Left lobe of liver (tissue), 2 donors: Measurements from ENCODE around the gene ZBTB47. TPM values are rescaled to one million over a fixed set of nuclear protein-coding genes. Genes with fewer than 3 reads are reported as not detected.

Experiments
- ATAC-seq: fragments of 200-7000 bp; cut with Tn5 transposase; one replicate; pipeline ENCODE4 v1.9.1; 2020; ENCODE audit warnings: mild to moderate bottlenecking, moderate library complexity
- DNase-seq: peaks from one replicate; pipeline ENCODE4 v3.0.0-alpha.2; 2020; ENCODE audit warnings: low spot score
- total RNA-seq: library from RNA; stranded (reverse); gene quantifications from one replicate; pipeline ENCODE4 v1.2.1, GENCODE V29; 2021
- donor health status: DM: no; HTN: no; CAD: no; lungs with moderate emphysema.
- donor health status: DM: no; HTN: yes; CAD: no.

ZBTB47 gene
- total RNA-seq, 1 donor from 2014 or later = 5.0 TPM

DNA sequence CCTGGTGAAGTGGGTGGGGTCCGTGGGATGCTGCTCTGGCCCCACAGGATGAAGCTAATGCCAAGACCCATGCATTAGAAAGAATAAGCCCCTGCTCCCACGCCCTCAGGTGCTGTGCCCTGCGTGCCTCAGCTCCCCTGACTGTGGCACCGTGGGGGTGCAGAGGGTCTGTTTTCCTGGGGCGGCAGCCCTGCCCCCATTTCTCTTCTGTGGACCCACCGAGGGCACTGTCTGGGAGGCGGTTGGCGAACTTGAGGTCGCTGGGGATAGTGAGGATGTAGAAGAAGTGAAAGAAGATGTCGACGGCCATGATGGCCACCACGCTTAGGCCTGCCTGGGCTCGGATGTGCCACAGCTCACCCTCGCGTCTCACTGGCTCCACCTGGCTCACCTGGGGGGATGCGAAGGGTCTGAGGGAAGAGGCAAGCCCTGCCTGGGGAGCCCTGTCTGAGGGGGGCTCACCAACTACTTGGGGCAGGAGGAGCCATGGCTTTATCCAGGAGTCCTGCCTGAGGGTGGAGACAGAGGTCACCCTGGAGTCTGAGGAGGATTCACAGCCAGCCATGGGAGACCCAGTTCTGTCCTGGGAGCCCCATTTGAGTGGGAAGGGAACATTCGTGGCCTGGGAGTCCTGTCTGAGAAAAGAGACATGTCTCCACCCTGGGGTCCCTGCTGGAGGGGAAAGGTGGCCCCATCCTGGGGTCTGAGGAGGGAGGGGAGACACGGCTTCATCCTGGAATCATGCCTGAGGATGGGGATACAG is 44.0 kb downstream of the ZBTB47 start:
- DNase-seq (peak; percentile 24), ATAC-seq (no peak)

DNA sequence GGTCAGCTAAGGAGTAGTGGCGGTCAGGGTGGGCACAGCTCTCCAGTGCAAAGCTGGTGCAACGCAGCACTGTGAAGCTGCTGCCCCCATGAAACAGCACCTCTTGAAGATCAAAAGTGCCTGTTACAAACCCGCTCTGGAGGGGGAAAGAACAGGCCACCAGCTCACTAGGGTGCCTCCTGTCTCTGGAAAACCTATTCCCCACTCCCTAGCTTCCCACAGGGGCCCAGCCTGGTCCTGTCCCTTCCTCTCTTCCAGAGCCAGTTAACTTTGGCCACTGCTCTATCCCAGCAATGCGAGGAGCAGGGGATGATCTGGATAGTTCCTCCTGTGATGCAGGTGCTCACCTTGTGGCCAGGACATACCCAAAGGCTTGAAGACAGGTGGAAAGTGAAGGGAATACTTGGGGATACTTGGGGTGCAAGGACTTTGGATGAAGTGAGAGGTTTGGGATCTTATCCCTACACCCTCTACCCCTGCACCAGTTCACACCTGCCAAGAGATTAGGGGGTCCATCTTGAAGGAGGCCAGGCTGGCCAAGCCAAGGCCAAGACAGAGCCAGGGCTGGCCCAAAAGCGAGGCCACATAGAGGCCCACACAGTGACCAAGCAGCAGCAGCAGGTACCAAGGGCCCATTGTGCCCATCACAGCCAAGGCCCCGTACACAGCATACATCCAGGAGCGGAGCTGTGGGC is 44.9 kb downstream of the ZBTB47 start:
- DNase-seq = peak; percentile 19
- ATAC-seq = no peak

DNA sequence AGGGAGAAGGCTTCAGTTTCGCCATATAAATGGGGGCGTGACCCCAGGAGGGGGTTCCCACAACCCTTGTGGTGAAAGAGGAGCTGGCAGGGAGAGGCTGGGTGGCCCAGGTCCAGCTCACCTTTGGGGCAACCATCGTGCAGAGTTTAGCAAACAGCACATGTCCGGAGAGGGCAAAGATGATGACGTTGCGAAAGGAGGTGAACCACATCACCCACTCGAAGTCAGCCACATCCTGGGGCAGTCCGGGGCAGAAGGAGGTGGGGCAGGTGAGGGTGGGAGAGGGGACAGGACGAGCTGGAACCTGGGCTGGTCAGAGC is 45.4 kb downstream of the ZBTB47 start:
- DNase-seq = peak; percentile 61
- ATAC-seq = peak; percentile 57

- ATAC-seq = no peak
- peak; percentile 35 for DNase-seq
Measured at GRCh38 chr3:42699511-42699971, 46.0 kb downstream of the ZBTB47 start.

DNA sequence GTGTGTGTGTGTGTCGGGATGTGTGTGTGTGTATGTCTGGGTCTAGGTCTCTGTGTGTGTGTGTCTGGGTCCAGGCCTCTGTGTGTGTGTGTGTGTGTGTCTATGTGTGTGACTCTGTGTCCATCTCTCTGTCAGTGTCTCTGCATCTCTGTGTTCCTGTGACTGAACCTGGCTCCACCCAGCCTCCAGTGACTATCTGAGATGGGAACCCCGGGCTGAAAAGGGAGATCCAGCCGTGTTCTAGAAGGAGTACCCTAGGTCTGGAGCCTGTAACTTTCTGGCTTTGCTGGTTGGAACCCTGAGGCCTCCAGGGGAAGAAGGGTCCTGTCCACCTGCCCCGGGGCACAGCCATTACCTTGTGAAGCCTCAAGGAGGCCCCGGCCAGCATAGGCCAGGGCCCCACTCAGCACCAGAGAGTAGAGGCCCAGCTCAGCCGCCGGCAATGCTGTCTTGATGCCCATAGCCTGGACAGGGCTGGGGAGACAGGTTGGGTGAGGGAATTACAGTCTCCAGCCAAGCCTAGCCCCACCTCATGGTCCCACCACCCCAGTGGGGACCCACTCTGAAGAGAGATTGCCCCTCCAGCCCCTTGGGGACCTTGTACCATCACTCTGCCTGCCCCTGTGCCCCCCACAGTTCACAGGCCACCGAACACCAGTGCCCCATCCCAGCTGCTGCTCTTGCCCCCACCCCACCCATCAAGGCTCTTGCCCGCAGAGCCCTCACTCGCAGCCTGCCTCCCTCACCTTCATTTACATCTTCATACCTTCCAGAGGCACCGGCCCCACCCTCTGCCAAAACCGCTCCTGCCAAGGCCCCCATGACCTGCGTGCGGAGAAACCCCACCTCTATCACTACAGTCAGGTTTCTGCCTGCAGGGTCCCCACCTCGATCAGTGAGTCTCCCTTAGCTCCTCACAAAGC is 47.1 kb downstream of the ZBTB47 start:
- DNase-seq = peak; percentile 35
- ATAC-seq = no peak

- ATAC-seq (peak; percentile 49), DNase-seq (peak; percentile 48)
Measured at GRCh38 chr3:42701371-42702065, 48.0 kb downstream of the ZBTB47 start.

GRCh38 chr3:42702066-42702951 is 48.8 kb downstream of the ZBTB47 start, which contains the start of gene HHATL:
HHATL (minus strand) TSS chr3:42702798; CDS start chr3:42700826, 1,972 bp downstream.
- DNase-seq (peak; percentile 43), ATAC-seq (no peak)

DNA sequence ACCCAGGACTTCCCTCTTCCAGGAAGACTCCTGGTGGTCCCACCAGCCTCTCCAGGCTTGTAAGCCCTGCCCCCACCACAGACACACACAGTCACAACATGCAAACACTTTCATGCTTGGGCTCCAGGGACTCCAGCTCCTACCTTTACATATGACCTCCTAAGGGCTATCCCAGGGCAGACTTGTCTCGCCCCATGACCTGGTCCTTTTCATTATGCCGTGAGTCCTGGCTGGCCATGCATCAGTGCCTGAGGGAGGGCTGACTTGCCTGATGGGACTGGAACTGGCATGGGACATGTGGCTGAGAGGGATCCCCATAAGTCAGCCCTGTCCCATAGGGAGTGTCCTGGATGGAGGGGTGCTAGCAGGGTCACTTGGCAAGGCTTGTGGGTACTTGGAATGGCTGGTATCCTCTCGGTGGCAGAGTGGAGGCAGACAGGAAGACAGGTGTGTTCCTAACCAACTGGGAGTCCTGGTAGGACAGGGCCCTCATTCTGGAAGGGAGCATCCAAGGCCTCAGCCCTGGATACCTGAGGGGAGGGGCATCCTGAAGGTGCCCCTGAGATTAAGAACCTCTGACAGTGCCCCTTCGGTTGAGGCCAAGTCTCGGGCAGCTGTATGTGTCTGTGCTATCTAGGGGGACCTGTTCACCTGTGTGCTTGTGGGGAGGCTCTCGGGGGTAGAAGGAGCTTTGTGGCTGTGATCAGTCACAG is 49.6 kb downstream of the ZBTB47 start:
- ATAC-seq = no peak
- no peak for DNase-seq

GRCh38 chr3:42703695-42704025 is 50.2 kb downstream of the ZBTB47 start:
- ATAC-seq = no peak
- DNase-seq = peak; percentile 28

DNA sequence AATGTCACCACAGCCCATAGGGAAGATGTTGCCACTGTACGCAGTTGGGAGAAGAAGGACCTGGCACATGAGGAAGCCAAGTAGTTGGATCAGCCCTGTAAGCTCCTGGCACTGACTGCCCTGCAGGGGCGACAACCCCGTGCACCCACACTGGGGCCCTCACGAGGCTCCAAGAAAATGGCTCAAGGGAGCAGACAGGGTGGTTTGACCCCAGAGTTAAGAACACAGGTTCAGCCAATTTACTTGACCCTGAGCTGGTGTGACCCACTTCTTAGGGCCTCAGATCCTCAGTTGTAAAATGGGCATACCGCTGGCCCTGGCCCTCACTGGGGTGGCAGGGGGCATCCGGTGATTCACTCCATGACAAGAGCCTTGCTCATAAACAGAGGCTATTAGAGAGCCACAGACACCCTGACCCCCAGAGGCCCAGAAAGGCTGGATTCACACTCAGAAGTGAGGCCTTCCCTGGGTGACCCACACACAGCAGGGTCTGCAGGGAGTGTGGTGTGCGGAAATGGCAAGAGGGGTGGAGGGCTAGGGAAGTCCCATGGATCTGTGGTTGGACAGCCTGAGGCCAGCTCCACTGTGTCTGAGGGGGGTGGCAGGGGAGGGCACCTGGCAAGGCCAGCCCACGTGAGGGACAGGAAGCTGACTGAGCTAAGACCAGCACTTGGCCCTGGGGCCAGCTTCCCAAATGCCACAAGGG is 50.8 kb downstream of the ZBTB47 start:
- ATAC-seq (no peak), DNase-seq (peak; percentile 36)

GRCh38 chr3:42705058-42705767 is 51.7 kb downstream of the ZBTB47 start:
- DNase-seq = peak; percentile 38
- no peak for ATAC-seq

DNA sequence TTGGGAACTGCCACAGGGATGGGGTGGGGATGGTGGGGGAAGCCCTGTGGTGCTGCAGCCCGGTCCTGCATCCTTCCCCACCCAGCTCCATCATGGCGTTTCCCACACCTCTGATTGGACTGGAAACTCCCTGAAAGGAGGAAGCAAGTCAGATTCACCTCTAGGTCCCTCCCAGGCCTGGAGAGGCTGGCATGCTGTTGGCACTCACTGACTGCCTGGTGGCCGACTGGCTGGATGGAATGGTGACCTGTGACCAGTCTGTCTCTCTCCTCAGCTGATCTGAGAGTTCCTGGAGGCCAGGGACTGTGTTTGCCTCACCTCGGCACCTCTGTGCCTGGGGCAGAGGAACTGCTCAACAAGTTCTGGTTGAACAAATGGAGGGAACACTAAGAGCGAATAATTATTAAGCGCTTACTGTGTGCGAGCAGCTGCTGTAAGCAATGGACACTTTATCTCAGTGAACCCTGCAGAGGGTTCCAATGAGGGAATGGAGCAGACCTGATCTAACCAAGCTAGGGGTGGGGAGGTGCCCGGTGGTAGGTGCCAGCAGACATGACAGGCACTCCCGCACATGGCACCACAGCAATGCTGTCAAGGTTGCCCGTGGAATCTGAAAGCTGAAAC is 52.6 kb downstream of the ZBTB47 start:
- ATAC-seq (no peak), DNase-seq (peak; percentile 38)

DNA sequence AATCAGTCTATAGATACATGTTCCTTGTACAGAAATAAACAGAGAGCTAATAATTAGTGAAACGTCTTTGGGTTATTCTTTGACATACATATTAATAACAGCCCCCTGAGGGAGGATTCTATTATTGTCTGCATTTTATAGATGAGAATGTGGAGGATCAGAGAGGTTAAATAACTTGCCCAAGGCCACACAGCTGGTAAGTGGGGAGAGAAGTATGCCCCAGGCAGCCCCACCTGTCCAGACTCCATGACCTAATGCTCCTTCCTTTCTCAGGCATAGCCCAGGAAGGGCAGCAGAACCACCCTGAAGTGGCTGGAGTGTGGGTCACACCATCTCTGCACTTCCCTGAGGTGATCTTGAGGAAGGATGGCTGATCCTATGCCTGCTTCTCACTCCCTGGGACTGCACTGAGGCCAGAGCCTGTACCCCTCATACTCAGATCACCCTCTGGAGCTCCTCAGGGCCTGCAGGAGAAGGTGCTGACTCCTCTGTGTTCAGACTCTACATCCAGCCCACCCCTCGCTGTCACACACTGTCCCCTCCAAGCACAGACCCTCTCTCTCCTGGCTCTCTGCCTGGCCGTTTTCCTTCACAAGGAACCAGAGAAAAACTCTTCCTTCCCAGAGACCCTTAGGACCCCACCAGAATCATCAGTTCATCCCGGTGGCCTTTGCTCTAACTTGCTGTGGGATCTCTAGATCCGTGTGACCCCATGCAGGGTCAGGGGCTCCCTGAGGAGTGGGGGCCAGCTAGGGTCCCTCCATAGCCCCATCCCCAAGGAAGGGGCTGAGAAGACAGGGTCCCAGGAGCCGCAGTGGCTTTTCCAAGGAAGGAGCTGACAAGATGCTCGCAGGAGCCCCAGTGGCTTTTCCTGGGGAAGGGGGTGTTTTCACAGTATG is 53.5 kb downstream of the ZBTB47 start:
- peak; percentile 37 for DNase-seq

GRCh38 chr3:42707620-42708355 is 54.3 kb downstream of the ZBTB47 start:
- DNase-seq (peak; percentile 35), ATAC-seq (no peak)

More for the DNA sequence above, 53.5 kb downstream of the ZBTB47 start:
- no peak for ATAC-seq

- ATAC-seq (no peak), DNase-seq (peak; percentile 27)
Measured at GRCh38 chr3:42708611-42709151, 55.2 kb downstream of the ZBTB47 start.
